ENCODE measurements around the gene CHID1.

Gene CHID1

GRCh38 chr11:862081-862661, 48.4 kb downstream of the CHID1 start:
- DNase-seq: no peak

- DNase-seq: no peak
Observed at GRCh38 chr11:861105-861479, 49.5 kb downstream of the CHID1 start.

GRCh38 chr11:860234-861104, 50.1 kb downstream of the CHID1 start:
- no peak for DNase-seq

- DNase-seq: no peak
Observed at GRCh38 chr11:859394-860131, 51.0 kb downstream of the CHID1 start.

GRCh38 chr11:858762-859339, 51.8 kb downstream of the CHID1 start:
- DNase-seq: no peak

- DNase-seq: no peak
Observed at GRCh38 chr11:858053-858761, 52.4 kb downstream of the CHID1 start.

- DNase-seq: no peak
Observed at GRCh38 chr11:856397-856796, 54.2 kb downstream of the CHID1 start.

- DNase-seq: no peak
Observed at GRCh38 chr11:855796-856195, 54.8 kb downstream of the CHID1 start.

GRCh38 chr11:855330-855674, 55.3 kb downstream of the CHID1 start:
- no peak for DNase-seq

GRCh38 chr11:854601-855329, 55.8 kb downstream of the CHID1 start:
- no peak for DNase-seq

GRCh38 chr11:853682-854448, 56.7 kb downstream of the CHID1 start:
- DNase-seq: no peak

GRCh38 chr11:852762-853161, 57.8 kb downstream of the CHID1 start:
- DNase-seq: no peak

- no peak for DNase-seq
Observed at GRCh38 chr11:850775-851763, 59.5 kb downstream of the CHID1 start.

GRCh38 chr11:849951-850774, 60.4 kb downstream of the CHID1 start:
- no peak for DNase-seq

- peak; percentile 49 for DNase-seq
Observed at GRCh38 chr11:849104-849824, 61.3 kb downstream of the CHID1 start.

- DNase-seq: peak; percentile 73
Observed at GRCh38 chr11:848380-848931, 62.2 kb downstream of the CHID1 start.

GRCh38 chr11:847876-848275, 62.7 kb downstream of the CHID1 start:
- DNase-seq: no peak

- no peak for DNase-seq
Observed at GRCh38 chr11:846496-847098, 64.0 kb downstream of the CHID1 start.

Data from activated naive CD4-positive, alpha-beta T cell treated with Interleukin-2 at 50 U/mL for 16 hours (primary cell).